GM19395 (cell line): Measurements from ENCODE around the gene H6PD.
"Not testable (repeated sequence)": the region's sequence is repeated elsewhere in the genome, so short reads cannot be mapped to it uniquely, and the experiment has no call there.

ENCODE experiments used
- ATAC-seq: cut with Tn5 transposase; IDR thresholded peaks from one replicate; pipeline ENCODE4 v1.9.1; 2021; ENCODE audit warnings: mild to moderate bottlenecking, moderate library complexity; ENCODE audit not compliant: unreplicated experiment

The H6PD gene

DNA sequence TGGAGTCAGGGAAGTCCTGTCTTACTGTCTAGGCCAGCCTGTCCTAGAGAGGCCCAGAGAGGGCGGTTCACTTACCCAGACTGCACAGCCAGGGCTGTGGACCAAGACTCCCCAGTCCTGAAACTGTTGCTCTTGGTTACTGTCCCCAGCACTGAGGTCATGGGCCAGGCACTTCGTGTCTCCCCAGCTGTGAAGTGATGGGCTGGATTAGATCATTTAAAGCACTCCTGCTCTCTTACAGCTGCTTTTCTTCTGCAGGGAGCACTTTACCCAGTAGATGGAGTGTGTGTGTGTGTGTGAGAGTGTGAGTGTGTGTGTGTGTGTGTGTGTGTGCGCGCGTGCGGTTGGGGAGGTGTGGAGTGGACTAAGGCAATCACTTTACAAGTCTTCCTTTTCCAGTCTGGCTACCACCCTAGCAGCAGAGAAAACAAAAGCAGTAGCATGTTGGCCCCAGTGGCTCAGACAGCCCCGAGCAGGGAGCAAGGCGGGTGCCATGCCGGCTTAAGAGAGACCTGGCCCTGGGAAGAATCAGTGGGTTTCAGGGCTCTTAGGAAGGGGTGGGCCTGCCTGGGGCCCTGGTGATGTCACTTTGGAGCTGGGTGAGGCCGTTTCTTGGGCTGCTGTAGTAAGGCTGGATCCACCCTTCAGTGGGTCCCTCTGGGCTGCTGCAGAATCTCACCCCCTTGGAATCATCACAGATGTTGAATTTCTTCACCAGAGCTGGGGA, 60.5 kb downstream of the H6PD start:
- ATAC-seq: no peak

DNA sequence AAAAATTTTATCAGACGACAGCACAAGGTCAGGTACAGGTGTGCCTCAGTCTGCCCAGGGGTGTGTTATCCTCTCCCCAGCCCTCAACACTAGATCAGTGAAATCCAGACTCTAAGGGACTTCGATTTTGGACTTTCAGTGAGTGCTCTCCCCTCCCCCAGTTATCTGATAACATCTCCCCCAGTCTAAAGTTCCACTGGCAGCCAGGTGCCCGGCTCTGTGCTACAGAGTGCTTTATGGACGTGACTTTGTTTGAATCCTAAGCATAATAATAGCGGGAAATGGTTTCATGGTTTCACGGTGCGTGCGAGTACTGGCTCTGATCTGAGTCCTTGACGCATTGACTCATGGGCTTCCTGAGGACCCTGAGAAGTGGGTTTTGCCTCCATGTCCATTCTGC, 61.3 kb downstream of the H6PD start:
- ATAC-seq: no peak

- no peak for ATAC-seq
These were observed 62.3 kb downstream of the H6PD start for GRCh38 chr1:9296850-9297249.

DNA sequence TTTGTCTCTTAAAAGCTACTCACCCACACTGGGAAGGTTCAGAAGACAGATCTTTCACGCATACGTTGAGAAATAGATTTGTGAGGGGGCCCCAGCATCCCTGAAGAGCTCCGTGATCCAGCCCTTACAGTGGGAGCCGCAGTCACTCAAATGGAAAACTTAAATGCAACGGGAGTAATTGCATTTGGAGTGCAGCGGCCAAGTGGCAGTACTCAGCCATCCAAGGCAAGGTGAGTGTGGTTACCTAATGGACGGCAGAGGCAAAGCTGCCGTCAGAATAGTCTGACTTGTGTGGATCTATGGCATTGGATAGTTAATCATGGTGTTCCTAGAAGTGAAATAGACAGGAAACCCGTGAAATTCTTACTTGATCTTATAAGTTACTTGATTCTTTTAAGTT, 63.3 kb downstream of the H6PD start:
- ATAC-seq: no peak

- no peak for ATAC-seq
These were observed 63.7 kb downstream of the H6PD start for GRCh38 chr1:9298282-9298681.

DNA sequence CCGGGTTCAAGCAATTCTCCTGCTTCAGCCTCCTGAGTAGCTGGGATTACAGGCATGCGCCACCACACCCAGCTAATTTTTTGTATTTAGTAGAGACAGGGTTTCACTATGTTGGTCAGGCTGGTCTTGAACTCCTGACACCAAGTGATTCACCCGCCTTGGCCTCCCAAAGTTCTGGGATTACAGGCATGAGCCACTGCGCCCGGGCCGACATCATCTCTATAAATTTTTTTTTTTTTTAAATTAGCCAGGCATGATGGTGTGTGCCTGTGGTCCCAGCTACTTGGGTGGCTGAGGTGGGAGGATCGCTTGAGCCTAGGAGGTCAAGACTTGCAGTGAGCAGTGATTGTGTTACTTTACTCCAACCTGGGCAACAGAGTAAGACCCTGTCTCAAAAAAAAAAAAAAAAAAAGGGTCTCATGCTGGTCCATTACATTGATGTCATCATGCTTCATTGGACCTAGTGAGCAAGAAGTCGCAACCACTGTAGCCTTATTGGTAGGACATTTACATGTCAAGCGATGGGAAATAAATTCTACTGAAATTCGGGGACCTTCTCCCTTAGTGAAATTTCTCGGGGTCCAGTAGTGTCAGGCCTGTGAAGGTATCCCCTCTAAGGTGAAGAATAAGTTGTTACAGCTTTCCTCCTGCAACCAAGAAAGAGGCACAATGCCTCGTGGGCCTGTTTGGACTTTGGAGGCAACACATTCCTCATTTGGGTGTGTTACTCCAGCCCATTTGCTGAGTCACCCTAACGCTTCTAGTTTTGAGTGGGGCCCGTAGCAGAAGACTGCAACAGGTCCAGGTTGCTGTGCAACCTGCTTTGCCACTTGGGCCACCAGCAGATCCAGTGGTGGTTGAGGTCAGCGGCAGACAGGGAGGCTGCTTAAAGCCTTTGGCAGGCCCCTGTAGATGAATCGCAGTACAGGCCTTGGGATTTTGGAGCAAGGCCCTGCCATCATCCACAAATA, 65.3 kb downstream of the H6PD start:
- ATAC-seq: not testable (repeated sequence)

DNA sequence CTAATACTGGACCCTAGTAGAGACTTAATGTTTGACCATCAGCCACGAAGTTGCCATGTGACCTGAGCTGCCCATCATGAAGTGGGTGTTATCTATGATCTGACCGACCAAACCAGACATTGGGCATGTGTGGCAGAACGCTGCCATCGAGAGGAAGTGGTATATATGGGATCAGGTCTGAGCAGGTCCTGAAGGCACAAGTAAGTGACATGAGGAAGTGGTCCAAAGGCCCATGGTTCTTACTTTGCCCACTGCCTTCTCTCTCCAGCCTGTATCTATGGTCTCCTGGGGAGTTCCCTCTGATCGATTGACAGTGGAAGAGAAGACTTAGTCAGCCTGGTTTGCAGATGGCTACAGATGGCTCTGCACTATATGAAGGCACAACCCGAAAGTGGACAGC, 66.0 kb downstream of the H6PD start:
- ATAC-seq: no peak

DNA sequence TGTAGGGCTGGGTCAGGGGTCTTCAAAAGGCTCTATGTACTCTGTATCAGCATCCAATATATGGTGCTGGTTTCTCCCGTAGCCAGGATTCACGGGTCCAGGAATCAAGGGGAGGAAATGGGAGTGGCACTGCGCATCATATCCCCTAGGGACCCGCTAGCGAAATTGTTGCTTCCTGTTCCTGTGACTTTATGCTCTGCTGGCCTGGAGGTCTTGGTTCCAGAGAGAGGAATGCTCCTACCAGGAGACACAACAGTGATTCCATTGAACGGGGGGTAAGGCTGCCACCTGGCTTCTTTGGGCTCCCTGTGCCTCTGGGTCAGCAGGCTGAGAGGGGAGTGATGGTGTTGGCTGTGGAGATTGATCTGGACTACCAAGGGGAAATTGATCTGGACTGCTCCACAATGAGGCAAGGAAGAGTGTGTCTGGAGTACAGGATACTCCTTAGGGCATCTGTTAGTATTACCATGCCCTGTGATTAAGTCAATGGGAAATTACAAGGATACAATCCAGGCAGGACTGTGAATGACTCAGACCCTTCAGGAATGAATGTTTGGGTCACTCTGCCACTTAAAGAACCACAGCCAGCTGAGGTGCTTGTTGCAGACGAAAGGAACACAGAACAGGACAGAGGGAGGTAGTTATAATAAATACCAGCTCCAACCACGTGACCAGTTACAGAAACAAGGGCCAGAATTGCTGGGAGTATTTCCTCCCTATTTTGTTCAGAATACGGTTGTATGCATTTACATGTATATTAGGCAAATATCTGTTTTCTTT, 68.4 kb downstream of the H6PD start:
- no peak for ATAC-seq

DNA sequence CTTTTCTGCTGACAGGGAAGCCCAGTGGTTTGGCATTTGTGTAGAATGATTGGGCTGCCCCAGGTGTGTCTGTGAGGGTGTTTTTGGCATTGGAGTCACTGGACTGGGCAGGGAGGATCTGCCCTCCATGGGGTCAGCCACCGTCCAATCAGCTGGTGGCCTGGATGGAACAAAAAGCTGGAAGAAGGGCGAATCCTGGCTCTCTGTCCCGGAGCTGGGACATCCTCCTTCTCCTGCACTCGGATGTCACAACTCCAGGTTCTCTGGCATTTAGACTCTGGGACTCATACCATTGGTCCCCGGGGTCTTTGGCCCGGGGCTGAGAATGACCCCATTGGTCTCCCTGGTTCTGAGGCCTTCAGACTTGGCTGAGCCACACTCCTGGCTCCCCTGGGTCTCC, 69.3 kb downstream of the H6PD start:
- ATAC-seq: no peak

DNA sequence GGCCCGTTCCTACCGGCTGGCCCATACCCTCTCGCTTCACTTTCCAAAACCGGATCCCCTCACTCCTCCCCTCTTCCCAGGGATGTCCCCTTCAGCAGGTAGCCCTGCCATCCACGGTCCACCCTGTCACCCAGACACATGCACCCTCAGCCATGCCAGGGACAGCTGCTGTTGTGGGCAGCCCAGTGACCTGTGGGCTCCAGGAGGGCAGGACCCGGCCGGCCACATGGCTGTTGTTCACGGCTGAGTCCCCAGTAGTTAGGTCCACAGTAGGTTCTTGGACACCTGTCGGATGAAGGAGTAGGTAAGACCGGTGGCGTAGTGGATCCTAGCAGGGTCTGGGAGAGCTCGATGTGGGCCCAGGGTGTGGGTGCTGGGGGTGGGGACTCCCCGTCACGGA, 70.6 kb downstream of the H6PD start:
- ATAC-seq: no peak

GRCh38 chr1:9306006-9306405, 71.4 kb downstream of the H6PD start:
- ATAC-seq: no peak

- no peak for ATAC-seq
These were observed 72.7 kb downstream of the H6PD start for GRCh38 chr1:9307303-9307702.

GRCh38 chr1:9308236-9308785, 73.7 kb downstream of the H6PD start:
- no peak for ATAC-seq

GRCh38 chr1:9309080-9309479, 74.5 kb downstream of the H6PD start:
- ATAC-seq: no peak

DNA sequence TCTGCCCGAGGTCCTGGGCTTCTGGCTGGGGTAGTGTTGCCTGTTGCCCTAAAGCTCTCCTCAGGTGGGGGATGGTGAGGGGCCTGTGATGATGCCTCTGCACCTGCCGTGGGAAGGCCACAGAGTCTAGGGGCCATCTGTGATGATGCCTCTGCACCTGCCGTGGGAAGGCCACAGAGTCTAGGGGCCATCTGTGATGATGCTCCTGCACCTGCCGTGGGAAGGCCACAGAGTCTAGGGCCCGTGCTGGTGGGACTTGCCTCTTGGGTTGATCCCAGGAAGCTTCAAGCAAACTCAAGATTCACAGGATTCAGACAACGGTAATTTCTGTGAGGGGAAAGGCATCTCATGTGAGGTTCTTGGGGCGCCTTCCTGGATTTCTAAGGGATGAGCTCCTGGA, 75.4 kb downstream of the H6PD start:
- no peak for ATAC-seq

- ATAC-seq: no peak
These were observed 76.5 kb downstream of the H6PD start for GRCh38 chr1:9311029-9311428.

DNA sequence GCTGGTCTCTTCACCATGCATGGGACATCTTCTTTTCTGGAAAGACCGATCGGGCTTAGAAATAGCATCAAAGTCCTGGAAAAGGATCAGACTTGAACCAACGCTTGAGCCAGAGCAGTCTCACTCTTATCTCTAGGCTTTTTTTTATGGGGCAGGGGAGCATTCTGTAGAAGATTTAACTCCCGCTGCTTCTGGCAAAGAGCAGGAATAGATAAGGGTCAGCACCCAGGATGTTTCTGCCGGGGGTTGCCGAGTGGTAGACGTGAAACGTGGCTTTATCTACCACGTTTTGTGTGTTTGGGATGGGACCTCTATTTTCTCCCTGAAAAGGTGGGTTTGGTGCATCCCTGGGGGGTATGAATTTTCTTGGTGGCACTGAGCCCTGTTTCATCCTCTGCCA, 76.9 kb downstream of the H6PD start:
- no peak for ATAC-seq

GRCh38 chr1:9312168-9312720, 77.7 kb downstream of the H6PD start:
- ATAC-seq: no peak

DNA sequence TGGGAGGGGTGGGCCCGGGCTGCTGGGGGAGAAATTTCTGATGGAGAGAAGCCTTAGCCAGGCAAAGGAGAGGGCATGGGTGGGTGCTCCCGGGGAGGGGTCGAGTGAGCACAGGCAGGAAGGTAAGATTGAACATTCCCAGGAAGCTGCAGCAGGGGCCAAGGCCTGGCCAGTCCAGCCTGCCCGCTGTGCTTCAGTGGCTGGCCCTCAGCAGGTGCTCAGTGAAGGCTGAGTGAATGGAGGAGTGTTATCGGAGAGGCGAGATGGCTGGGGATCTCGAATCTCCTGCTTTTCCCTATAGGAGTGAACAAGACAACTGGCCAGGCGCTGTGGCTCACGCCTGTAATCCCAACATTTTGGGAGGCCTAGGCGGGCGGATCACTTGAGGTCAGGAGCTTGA, 79.0 kb downstream of the H6PD start:
- ATAC-seq: no peak

DNA sequence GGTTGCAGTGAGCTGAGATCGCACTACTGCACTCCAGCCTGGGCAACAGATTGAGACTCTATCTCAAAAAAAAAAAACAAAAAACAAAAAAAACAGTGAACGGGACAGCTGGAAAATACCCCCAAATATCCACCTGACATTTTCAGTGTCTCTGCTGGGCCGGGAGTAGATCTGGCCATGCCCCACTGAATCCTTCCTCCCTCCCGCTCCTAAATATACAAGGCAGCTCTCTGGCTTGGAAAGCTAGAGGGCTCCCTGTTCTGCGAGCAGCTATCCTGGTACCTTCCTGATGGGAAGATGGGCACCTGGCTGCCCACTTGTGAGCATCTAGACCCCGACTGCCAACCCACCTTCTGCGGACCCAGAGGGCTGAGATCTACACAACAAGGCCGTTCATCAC, 79.5 kb downstream of the H6PD start:
- no peak for ATAC-seq
